IPS-11a (cell line): Measurements from ENCODE around the gene SAMD4B.
"Not testable (repeated sequence)": the region's sequence is repeated elsewhere in the genome, so short reads cannot be mapped to it uniquely, and the experiment has no call there.

Experiments used
- H3K4me3 ChIP-seq: one replicate; pipeline ENCODE4 v1.5.1; 2013; ENCODE audit warnings: low read depth, low read length, control low read depth

The SAMD4B gene

DNA sequence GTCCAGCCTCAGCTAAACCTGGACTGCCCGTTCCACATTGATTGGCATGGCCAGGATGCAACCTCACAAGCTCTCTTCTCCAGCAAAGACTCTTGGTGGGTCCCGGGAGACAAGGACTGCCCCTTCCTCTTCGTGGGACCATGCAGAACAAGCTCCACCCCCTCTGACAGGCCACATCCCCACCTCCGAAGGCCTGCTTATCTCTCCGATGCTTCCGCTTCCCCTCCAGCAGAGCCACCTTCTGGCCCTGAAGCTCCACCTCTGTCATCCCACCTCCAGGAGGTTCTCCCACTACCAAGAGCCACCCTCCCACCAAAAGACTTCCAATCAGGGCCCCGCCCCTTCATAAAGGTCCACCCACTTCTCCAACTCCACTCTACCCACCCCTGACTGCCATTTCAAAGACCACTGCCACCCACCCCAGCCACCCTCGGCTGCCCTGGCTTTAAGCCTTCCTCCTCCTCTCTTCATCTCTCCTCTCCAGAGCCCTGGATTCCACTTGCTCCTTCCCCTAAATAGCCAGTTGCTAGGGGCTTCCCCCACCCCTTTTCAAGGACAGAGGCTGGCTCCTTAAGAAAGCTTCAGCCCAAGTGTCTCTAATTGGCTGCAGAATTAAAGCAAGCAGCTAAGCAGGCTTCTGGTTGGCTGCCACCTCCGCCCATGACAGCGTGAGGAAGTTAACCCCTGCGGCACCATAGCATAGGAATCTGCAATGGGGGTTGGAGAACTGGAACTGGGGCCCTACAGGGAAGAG is 31.5 kb upstream of the SAMD4B start:
- H3K4me3 ChIP-seq, result no peak overlapping the region

DNA sequence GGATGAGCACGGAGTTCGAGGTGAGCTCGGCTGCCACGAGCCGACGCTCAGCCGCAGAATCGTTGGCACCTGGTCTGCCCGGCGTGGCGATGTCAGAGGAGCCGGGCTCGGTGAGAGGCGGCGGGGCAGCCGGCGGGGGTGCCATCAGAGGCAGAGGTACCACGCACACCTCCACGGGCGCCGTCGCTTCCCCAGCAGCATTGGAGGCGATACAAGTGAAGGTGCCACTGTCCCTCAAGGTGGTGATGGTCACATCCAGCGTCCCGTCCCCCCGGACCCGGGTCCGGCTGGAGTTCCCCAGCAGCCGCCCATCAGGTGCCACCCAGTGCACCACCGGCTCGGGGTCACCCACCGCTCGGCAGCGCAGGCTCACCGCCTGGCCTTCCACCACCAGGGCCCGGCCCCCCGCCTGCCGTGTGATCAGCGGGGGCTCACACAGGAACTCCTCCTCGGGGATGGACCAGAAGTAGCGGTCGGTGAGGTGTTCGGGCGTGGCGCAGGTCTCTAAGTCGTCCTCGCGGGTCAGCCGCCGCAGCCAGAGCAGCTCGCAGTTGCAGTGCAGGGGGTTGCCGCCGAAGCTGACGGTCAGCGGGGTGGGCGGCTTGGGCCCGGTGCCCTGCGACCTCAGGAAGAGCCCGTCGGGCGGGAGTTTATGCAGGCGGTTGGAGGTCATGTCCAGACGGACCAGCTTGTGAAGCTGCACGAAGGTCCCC is 28.0 kb upstream of the SAMD4B start:
- H3K4me3 ChIP-seq, result no peak overlapping the region

DNA sequence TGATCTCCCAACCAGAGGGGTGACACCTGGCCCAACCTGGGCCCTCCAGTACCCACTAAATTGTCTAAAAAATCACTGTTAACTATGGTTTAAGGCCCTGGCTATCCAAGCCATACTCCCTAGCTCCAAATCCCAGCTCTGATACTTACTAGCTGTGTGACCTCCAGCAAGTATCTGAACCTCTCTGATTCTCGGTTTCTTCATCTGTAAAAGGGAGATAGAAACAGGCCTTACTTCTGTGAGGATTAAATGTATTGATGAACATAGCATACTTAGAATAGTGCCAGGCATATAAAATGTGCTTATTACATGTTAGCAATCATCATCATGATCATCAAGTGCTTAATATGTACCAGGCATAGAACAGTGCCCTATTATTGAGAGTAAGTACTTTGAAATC is 26.3 kb upstream of the SAMD4B start:
- no peak overlapping the region for H3K4me3 ChIP-seq

DNA sequence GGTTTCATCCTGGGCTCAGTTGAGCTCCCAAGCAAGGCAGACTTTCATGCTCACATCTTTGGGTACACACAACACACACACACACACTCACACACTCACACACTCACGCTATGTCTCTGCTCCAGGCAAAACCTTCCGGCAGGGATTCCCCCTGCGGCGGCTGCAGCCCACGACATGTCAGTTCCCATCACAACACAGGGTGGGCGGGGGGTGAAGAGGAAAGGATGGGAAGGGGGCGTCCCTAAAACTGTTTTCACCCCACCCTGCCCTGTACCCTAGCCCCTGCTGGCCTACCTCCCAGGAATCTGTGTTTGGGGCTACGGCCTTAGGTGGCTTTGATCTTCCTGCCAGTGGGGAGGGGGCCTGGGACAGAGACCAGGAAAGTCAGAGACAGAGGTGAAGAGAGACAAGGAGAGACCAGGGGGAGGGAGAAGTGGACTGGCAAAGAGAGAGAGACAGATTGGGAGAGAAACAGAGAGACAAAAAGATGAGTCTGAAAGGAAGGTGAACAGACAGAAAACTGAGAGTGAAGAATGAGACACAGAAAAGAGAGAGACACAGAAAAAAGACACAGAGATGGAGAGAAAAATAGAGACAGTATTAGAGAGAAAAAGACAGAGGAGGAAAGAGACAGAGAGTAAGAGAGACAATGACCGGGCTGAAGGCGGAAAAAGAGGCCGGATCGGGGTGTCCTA is 25.4 kb upstream of the SAMD4B start:
- no peak overlapping the region for H3K4me3 ChIP-seq

DNA sequence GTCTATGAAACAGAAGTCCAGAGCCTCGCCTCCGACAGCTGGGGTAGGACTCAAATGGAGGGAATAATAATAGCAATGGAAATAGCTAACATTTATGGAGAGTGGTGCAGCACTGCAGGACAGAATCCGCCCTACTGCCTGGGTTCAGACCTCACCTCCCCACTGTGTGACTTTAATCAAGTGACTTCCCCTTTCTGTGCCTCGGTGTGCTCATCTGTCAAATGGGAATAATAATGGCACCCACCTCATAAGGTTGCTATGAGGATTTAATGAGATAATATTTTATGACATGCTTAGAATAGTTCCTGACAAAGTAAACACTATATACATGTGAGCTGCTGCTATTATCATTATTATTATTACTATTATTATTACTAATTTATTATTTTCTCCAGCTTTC is 24.7 kb upstream of the SAMD4B start:
- no peak overlapping the region for H3K4me3 ChIP-seq

DNA sequence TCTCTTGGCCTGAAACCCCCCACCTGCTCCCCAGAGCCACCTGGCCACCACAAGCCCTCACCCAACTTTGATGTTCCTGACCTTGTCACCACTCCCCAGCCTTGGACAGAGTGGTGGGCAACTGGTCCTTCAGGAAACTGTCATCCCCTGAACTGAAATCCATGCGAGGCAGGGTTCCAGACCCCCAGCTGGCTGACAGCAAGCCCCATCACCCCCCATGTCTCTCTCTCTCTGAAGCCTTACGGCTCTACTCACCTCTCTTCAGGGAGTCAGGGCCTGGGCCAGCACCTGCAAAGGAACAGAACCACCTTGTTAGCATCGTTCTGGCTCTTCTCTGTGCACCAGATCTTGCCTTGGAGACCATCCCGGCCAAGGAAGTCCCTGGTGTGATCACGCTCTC is 24.1 kb upstream of the SAMD4B start:
- no peak overlapping the region for H3K4me3 ChIP-seq

DNA sequence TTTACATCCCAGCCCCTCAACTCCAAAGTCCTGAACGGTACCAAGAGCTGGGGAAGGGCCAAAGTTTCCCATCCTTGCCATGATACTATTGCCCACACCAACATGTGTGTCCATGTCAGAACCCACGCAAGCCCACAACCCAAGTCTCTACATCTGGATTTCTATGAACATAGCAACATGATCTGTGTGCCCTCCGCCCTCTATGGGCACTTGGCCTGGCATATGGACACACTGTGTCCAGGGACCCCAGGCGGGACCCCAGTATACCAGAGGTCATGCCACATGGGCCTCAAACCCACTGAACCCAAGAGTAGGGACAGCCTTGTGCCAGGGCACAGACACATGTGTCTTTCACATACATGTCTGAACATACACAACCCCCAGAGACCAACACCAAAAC is 23.5 kb upstream of the SAMD4B start:
- H3K4me3 ChIP-seq, result no peak overlapping the region

GRCh38 chr19:39319098-39319891 is 22.9 kb upstream of the SAMD4B start:
- H3K4me3 ChIP-seq, result no peak overlapping the region

- H3K4me3 ChIP-seq, result peak overlapping the region; percentile 72
Measured at GRCh38 chr19:39319892-39320248, 22.4 kb upstream of the SAMD4B start.

DNA sequence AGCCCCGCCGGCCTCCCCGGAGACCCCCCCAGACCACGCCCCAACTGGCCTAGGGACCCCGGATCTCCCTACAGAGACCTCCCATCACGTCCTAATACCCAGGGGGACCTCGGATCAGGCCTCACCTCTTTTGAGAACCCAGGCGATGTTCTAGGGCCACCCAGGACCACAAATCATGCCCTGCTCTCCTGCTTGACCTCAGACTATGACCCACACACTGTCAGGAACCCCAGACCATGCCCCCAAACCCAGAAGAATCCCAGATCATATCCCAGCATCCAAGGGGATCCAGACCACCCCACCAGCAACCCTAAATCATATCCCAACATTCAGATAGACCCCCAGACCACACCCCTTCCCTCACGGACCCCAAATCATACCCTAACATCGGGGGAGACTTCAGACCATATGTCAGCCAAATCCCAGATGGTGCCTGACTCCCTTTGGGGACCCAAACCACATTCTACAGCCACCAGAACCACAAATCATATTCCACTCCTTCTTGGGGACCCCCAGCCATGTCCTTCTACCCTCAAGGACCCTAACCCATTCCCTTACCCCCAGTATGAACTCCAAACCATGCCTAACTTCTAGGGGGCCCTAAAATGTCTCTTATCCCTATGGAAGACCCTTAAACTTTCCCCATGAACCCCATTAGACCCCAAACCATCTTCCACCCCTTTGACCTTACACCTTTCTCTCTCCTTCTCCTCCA is 20.9 kb upstream of the SAMD4B start:
- peak overlapping the region; percentile 10 for H3K4me3 ChIP-seq

GRCh38 chr19:39321832-39322176 is 20.4 kb upstream of the SAMD4B start:
- no peak overlapping the region for H3K4me3 ChIP-seq

- no peak overlapping the region for H3K4me3 ChIP-seq
Measured at GRCh38 chr19:39324242-39324842, 17.9 kb upstream of the SAMD4B start.

GRCh38 chr19:39325778-39326665 is 16.2 kb upstream of the SAMD4B start:
- no peak overlapping the region for H3K4me3 ChIP-seq

DNA sequence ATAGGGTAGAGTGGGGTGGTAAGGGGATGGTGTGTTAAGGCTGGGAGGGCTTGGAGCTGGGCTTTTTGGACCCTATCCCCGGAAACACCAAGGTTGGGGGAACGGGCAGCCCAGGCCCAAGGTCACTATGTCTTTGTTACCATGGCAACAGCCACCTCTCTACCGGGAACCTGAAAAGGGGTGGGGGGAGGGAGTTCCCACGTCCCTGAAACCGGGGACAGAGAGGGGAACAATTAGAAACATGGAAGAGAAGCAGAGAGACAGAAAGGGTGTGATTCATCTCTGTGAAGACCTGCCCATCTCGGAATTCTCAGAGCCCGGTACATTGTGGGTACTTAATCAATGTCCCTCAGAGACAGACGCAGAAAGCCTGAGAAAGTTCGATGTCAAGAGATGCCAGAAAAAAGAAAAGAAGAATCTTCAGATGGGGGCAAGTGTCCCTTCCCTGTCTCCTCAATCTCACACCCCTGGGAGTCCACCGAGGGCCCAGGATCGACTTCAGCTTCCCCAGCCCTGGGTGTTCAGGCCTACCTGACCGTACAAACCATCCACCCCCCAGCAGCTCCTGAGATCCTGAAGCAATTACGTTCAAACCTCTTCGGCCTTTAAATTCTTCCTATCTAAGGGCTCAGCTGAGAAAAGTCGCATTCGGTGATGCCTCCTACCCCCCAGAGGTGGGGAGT is 14.7 kb upstream of the SAMD4B start:
- H3K4me3 ChIP-seq, result no peak overlapping the region

- H3K4me3 ChIP-seq, result no peak overlapping the region
Measured at GRCh38 chr19:39328046-39328705, 14.0 kb upstream of the SAMD4B start.

GRCh38 chr19:39329948-39330347 is 12.3 kb upstream of the SAMD4B start:
- no peak overlapping the region for H3K4me3 ChIP-seq

DNA sequence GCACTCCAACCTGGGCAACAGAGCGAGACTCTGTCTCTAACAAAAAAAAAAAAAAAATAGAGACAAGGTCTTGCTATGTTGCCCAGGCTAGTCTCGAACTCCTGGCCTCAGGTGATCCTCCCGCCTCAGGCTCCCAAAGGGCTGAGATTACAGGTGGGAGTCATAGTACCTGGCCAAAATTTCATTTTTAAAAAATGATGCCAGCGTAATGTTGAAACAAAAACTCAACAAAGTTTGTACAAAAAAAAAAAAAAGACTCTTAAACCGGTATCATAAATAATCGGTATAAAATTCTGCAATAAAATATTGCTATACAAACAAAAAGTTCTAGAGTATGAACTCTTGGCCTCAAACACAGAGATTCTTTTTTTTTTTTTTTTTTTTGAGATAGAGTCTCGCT is 9.9 kb upstream of the SAMD4B start:
- H3K4me3 ChIP-seq, result no peak overlapping the region

- not testable (repeated sequence) for H3K4me3 ChIP-seq
Measured at GRCh38 chr19:39332738-39333137, 9.5 kb upstream of the SAMD4B start.
